Lower lobe of right lung (tissue), 2 donors: Measurements from ENCODE around the gene APEH. TPM values are rescaled to one million over a fixed set of nuclear protein-coding genes. Genes with fewer than 3 reads are reported as not detected.

ENCODE experiments used
- ATAC-seq, 2 donors: fragments of 200-7000 bp; cut with Tn5 transposase; one replicate each; pipeline ENCODE4 v1.9.1; 2020 to 2022; ENCODE audit warnings: mild to moderate bottlenecking in 2 of 2, moderate library complexity in 2 of 2
- DNase-seq: peaks from one replicate; pipeline ENCODE4 v3.0.0-alpha.2; 2020
- H3K27ac ChIP-seq: fragments of 200-600 bp; one replicate; pipeline ENCODE4 v1.8.0; 2022
- H3K27me3 ChIP-seq: fragments of 200-600 bp; one replicate; pipeline ENCODE4 v1.8.0; 2022; ENCODE audit warnings: low read depth
- H3K36me3 ChIP-seq: fragments of 200-600 bp; one replicate; pipeline ENCODE4 v1.8.0; 2022; ENCODE audit warnings: mild to moderate bottlenecking
- H3K4me1 ChIP-seq: fragments of 200-600 bp; one replicate; pipeline ENCODE4 v1.8.0; 2022
- H3K4me3 ChIP-seq: fragments of 200-600 bp; one replicate; pipeline ENCODE4 v1.8.0; 2022; ENCODE audit warnings: mild to moderate bottlenecking
- H3K9me3 ChIP-seq: fragments of 200-600 bp; one replicate; pipeline ENCODE4 v1.8.0; 2022
- CTCF ChIP-seq: fragments of 200-600 bp; IDR thresholded peaks from one replicate; pipeline ENCODE4 v1.8.0; 2022; ENCODE audit warnings: antibody characterized with exemption, mild to moderate bottlenecking
- intact Hi-C: fragments of 100-400 bp; cut with DNase I; formaldehyde crosslinking; loops from one replicate; pipeline ENCODE4 v1.11.0; 2022
- total RNA-seq: library from RNA; stranded (reverse); fragmentation: NEBNext Ultra II Directional; extraction: Animal tissue kit (Norgen Biotek cat#: 25700); gene quantifications from one replicate; pipeline ENCODE4 v1.2.1, GENCODE V29; 2021
- donor health status: DM: no; HTN: yes; CAD: no; lungs with severe emphysema.

APEH gene
- total RNA-seq, 1 donor from 2014 or later = 83.4 TPM

- DNase-seq (no peak), ATAC-seq (no peak)
- Histone ChIP-seq H3K27me3 (peaks cover 7% of the 10 kb centered on the region), H3K36me3 (no peaks in the 10 kb centered on the region), H3K9me3 (no peaks in the 10 kb centered on the region), H3K4me3 (no peak overlapping the region), H3K4me1 (no peaks in the 10 kb centered on the region), H3K27ac (no peak overlapping the region)
- no peak for TF ChIP-seq CTCF
- intact Hi-C loops = no loop called here
Measured at GRCh38 chr3:49667701-49668413, 6.3 kb upstream of the APEH start.

GRCh38 chr3:49668414-49668797 is 5.7 kb upstream of the APEH start:
- H3K36me3 ChIP-seq = no peaks in the 10 kb centered on the region
- no peak overlapping the region for H3K4me3 ChIP-seq

GRCh38 chr3:49668861-49669260 is 5.3 kb upstream of the APEH start:
- DNase-seq (no peak), ATAC-seq (no peak)
- no peak overlapping the region for H3K27ac ChIP-seq
- no peaks in the 10 kb centered on the region for H3K4me1 ChIP-seq
- H3K4me3 ChIP-seq = no peak overlapping the region
- no peaks in the 10 kb centered on the region for H3K36me3 ChIP-seq
- no peaks in the 10 kb centered on the region for H3K9me3 ChIP-seq
- TF ChIP-seq CTCF = no peak
- peaks cover under 1% of the 10 kb centered on the region for H3K27me3 ChIP-seq
- intact Hi-C loops = no loop called here

More at GRCh38 chr3:49668414-49668797, 5.7 kb upstream of the APEH start:
- Histone ChIP-seq H3K27ac (no peak overlapping the region), H3K4me1 (no peaks in the 10 kb centered on the region), H3K27me3 (peaks cover 5% of the 10 kb centered on the region), H3K9me3 (no peaks in the 10 kb centered on the region)
- ATAC-seq (no peak), DNase-seq (no peak)
- intact Hi-C loops = no loop called here
- no peak for TF ChIP-seq CTCF

- Histone ChIP-seq H3K36me3 (no peaks in the 10 kb centered on the region), H3K4me3 (no peak overlapping the region), H3K9me3 (no peaks in the 10 kb centered on the region), H3K4me1 (no peaks in the 10 kb centered on the region), H3K27me3 (no peaks in the 10 kb centered on the region), H3K27ac (no peak overlapping the region)
- ATAC-seq (no peak), DNase-seq (no peak)
- intact Hi-C loops = no loop called here
- TF ChIP-seq CTCF = no peak
Measured at GRCh38 chr3:49669352-49669751, 4.8 kb upstream of the APEH start.

- peaks cover 13% of the 10 kb centered on the region for H3K4me1 ChIP-seq
- no peak for DNase-seq
- intact Hi-C loops = no loop called here
- no peaks in the 10 kb centered on the region for H3K27me3 ChIP-seq
- no peak for TF ChIP-seq CTCF
- no peak overlapping the region for H3K27ac ChIP-seq
- no peak for ATAC-seq
- no peak overlapping the region for H3K4me3 ChIP-seq
- no peaks in the 10 kb centered on the region for H3K9me3 ChIP-seq
- H3K36me3 ChIP-seq = peaks cover 5% of the 10 kb centered on the region
Measured at GRCh38 chr3:49670940-49671290, 3.2 kb upstream of the APEH start.
